HG03565 (cell line): ENCODE results near the gene TCHP.

ENCODE experiments used
- ATAC-seq: cut with Tn5 transposase; IDR thresholded peaks from one replicate; pipeline ENCODE4 v1.9.1; 2021; ENCODE audit warnings: mild to moderate bottlenecking, moderate library complexity; ENCODE audit not compliant: unreplicated experiment

The TCHP gene

GRCh38 chr12:109931143-109931542 is 31.1 kb downstream of the TCHP start:
- ATAC-seq: no peak

- ATAC-seq: no peak
Measured at GRCh38 chr12:109932878-109933503, 32.9 kb downstream of the TCHP start.

GRCh38 chr12:109934026-109934425 is 34.0 kb downstream of the TCHP start:
- no peak for ATAC-seq

GRCh38 chr12:109937371-109937770 is 37.3 kb downstream of the TCHP start:
- no peak for ATAC-seq

GRCh38 chr12:109938947-109939346 is 38.9 kb downstream of the TCHP start:
- ATAC-seq: no peak

GRCh38 chr12:109939504-109939903 is 39.4 kb downstream of the TCHP start:
- ATAC-seq: no peak

GRCh38 chr12:109940339-109940923 is 40.4 kb downstream of the TCHP start:
- no peak for ATAC-seq

GRCh38 chr12:109943811-109944210 is 43.7 kb downstream of the TCHP start:
- ATAC-seq: no peak

GRCh38 chr12:109944561-109945359 is 44.7 kb downstream of the TCHP start:
- ATAC-seq: no peak

GRCh38 chr12:109946505-109946904 is 46.4 kb downstream of the TCHP start:
- no peak for ATAC-seq

GRCh38 chr12:109946913-109947312 is 46.8 kb downstream of the TCHP start:
- ATAC-seq: no peak

- no peak for ATAC-seq
Measured at GRCh38 chr12:109947521-109947920, 47.4 kb downstream of the TCHP start.

GRCh38 chr12:109948368-109948767 is 48.3 kb downstream of the TCHP start:
- ATAC-seq: no peak

GRCh38 chr12:109949089-109949488 is 49.0 kb downstream of the TCHP start:
- ATAC-seq: no peak

- ATAC-seq: no peak
Measured at GRCh38 chr12:109950625-109951024, 50.6 kb downstream of the TCHP start.

GRCh38 chr12:109951136-109951535 is 51.1 kb downstream of the TCHP start:
- ATAC-seq: no peak

- ATAC-seq: no peak
Measured at GRCh38 chr12:109951751-109952150, 51.7 kb downstream of the TCHP start.

- ATAC-seq: no peak
Measured at GRCh38 chr12:109952160-109952858, 52.2 kb downstream of the TCHP start.

- no peak for ATAC-seq
Measured at GRCh38 chr12:109952873-109953272, 52.8 kb downstream of the TCHP start.

- no peak for ATAC-seq
Measured at GRCh38 chr12:109953656-109954055, 53.6 kb downstream of the TCHP start.

- ATAC-seq: no peak
Measured at GRCh38 chr12:109958374-109958773, 58.3 kb downstream of the TCHP start.
